ENCODE measurements around the gene LPIN3.
A peak's percentile ranks its signal among the peaks of the same experiment; 100 is the strongest.

LPIN3 gene

GRCh38 chr20:41320976-41321375 lies 19.6 kb upstream of the LPIN3 start:
- DNase-seq (ENCODE audit: low spot score) (no peak), FAIRE-seq (no peak)

DNA sequence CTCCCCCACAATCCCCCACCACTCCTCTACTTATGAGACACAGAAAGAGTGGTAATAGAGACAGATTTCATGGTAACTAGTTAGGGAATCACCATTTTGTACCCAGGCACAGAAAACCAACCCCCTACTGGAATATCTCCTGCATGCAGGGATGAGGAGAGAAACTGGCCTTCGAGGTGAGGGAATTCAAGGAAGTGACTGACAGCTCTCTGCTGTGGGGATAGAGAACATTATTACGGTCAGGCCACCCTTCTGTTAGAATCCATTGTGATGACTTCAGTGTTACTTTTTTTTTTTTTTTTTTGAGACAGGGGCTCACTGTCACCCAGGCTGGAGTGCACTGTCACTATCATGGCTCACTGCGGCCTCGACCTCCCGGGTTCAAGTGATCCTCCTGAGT lies 13.4 kb upstream of the LPIN3 start:
- no peak for DNase-seq (ENCODE audit: low spot score)
- FAIRE-seq, result no peak

DNA sequence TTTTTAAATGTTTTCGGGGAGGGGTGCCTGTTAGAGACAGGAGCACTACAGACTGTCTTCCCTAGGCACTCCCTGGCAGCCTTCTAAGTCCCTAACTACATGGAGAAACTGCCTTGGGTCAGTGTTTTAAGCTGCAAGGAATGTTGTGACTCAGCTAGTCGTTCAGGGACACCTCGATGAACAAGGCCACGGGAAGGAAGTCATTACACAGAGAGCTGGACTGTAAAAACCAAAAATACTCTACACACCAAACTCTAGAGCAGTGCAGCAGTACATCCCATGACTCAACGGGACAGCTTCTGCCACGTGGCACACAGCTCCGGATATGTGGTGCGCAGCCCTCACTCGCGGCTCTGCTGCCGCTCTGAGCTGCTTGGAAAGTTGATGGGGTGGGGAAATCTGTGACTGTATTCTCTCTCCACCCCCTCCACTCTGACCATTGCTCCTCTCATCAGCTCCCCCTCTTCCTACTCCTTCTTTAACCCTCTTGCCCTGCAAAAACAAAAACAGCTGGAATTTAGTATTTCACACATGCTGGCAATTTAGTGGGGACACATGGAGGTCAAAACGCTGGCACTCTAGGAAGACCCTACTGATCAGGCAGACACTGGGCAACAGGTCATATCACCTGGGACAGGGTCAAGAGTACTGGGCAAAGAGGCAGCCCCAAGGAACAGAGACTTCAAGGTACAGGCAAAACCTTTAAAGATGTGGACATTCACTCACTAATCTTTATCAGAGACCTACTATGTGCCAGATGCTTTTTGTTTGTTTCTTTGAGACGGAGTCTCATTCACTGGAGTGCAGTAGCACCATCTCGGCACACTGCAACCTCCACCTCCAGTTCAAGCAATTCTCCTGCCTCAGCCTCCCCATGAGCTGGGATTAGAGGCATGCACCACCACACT lies 10.9 kb upstream of the LPIN3 start:
- FAIRE-seq (peak; percentile 74), DNase-seq (ENCODE audit: low spot score) (peak; percentile 91)

- no peak for FAIRE-seq
Measured at GRCh38 chr20:41330343-41330720, 10.3 kb upstream of the LPIN3 start.

DNA sequence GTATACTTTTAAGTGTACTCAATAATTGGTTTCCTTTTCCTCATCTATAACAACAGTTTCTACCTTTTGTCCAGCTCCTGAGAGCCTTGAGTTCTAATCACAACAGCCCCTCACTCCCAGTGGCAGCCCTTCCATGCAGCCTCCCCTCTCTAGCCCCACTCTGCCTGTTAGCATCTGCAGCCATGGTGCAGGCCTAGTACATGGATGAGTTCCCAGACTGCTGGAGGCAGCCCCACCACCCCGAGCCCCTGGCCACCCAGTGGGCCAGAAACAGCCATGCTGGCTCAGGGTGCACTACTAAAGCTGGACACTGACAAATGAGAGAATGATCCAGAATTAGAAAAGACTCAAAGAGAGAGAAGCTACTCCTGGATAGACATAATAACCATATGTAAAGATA lies 9.7 kb upstream of the LPIN3 start:
- DNase-seq (ENCODE audit: low spot score) (no peak), FAIRE-seq (no peak)

More at GRCh38 chr20:41330343-41330720, 10.3 kb upstream of the LPIN3 start:
- no peak for DNase-seq (ENCODE audit: low spot score)

DNA sequence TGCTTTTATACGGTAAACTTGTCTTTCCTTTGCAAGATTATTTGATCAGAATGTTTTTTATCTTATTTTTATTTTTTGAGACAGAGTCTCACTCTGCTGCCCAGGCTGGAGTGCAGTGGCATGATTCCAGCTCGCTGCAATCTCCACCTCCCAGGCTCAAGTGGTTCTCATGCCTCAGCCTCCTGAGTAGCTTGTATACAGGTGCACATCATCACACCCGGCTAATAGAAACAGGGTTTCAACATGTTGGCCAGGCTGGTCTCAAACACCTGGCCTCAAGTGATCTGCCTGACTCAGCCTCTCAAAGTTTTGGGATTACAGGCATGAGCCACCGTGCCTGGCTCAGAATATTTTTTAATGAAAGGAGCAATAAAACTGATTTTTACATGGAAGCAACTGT lies 8.9 kb upstream of the LPIN3 start:
- no peak for DNase-seq (ENCODE audit: low spot score)
- FAIRE-seq, result no peak

- DNase-seq (ENCODE audit: low spot score) (no peak), FAIRE-seq (no peak)
Measured at GRCh38 chr20:41334036-41334435, 6.6 kb upstream of the LPIN3 start.

- no peak for DNase-seq (ENCODE audit: low spot score)
Measured at GRCh38 chr20:41334443-41335421, 5.9 kb upstream of the LPIN3 start.

GRCh38 chr20:41335591-41335990 lies 5.0 kb upstream of the LPIN3 start:
- FAIRE-seq, result no peak
- DNase-seq (ENCODE audit: low spot score), result no peak

More at GRCh38 chr20:41334443-41335421, 5.9 kb upstream of the LPIN3 start:
- FAIRE-seq, result no peak

GRCh38 chr20:41336711-41337492 lies 3.7 kb upstream of the LPIN3 start:
- DNase-seq (ENCODE audit: low spot score), result no peak
- no peak for FAIRE-seq

DNA sequence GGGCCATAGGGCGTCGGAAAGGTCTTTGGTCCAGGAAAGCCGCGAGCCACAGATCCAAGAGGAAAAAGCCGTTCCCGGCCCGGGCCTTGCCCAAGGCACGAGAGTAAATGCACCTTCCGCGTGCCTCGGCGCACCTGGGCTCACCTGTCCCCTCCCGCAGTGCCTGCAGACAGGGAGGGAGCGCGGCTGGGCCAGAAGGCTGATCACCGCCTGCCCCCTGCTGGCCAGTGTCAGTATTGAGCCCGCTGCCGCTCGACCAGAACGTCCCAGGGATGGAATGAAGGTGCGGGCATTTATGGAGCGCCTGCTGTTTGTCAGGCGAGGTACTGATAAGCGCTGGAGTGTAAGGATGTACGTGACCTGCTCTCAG lies 679 bp upstream of the LPIN3 start:
- peak; percentile 90 for DNase-seq (ENCODE audit: low spot score)
- peak; percentile 35 for FAIRE-seq

DNA sequence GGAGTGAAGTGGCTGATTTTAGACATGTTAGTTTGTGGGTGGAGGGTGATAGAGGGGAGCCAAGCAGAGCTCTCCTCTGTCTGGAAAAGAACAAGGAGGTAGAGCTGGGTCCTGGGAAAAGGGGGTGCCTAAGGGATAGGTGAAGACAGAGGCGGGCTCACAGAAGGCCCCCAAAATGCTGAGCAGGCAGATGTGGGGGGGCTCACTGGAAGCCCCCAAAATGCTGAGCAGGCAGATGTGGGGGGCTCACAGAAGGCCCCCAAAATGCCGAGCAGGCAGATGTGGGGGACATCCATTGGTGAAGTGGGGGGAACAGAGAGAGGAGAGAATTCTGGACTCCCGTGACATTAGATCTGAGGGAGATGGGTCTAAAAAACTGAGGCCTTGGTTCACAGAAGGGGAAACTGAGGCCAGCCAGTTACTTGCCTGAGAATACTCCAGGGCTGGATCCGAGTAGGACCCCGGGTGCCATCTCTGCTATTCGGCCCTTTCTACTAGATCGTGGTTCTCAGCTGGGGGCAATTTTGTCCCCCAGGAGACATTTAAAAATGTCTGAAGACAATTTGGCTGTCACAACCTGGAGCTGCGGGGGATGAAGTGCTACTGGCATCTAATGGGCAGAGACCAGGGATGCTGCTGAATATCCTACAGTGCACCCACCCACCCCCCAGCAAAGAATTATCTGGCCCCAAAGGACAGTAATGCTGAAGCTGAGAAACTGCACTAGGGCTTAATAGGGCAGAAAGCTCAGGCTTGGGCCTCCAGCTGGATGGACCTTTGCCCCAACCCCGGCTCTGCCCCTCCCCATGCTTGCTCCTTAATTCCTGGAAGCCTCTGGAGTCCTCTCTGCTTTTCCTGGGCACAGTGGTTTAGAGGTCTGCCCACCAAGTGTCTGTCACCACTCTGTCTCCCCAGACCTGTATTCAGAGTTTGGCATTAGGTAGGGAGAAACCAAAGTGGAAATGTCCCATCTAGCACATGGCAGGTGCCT lies 2.1 kb downstream of the LPIN3 start:
- FAIRE-seq, result no peak
- no peak for DNase-seq (ENCODE audit: low spot score)

DNA sequence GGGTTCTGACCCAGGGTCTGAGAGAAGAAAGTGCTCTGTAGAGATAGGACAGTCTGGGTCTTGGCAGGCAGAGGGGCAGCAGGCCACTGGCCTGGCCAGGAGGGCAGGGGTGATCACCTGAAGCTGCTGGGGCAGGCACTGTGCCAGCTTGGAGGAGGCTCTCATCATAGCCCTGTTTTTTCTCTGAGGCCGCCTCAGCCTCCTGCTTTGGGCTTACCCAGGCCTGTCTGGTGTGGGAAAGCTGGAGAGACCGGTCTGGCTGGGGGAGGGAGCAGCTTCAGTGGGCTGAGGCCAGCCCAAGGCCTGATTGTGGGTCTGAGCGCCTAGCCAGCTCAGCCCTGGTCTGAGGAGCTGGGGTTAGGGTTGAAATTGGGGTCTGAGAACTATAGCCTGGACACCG lies 3.9 kb downstream of the LPIN3 start:
- FAIRE-seq, result no peak

DNA sequence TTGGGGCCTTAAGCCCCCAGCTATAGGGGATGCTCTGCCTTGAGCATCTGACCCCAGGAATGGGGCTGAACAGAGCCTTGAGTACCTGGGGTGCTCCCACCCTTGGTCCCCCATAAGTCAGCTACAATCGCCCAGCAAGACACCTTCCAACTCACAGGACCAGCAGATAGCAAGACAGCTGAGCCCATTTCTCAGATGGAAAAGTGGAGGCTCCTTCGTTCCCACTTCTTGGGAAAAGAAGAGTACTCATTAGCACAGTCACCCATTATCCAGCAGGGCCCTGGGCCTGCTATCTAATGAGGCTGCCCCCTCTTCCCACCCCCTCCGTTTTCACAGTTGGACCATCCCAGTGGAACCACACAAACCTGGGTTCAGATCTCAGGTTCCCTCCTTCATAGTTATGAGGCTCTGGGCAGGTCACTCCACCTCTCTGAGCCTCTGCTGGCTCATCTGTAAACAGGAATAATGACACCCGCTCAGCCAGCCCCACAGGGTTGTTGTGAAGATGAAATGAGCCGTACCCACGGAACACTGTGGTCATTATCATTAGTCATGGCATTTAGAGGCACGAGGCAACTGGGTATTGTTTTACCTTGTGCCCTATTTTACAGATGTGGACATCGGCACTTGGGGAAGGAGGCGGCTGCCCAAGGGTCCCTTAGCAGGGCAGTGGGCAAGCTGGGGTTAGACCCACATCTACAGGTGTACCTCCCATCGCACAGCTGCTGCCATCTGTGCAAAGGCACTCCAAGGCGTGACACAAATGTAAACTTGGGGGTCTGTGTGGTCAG lies 4.5 kb downstream of the LPIN3 start:
- FAIRE-seq, result no peak
- no peak for DNase-seq (ENCODE audit: low spot score)

More for the DNA sequence above, 3.9 kb downstream of the LPIN3 start:
- no peak for DNase-seq (ENCODE audit: low spot score)

GRCh38 chr20:41345729-41346067 lies 5.1 kb downstream of the LPIN3 start:
- FAIRE-seq, result no peak

GRCh38 chr20:41347523-41348429 lies 7.2 kb downstream of the LPIN3 start:
- no peak for DNase-seq (ENCODE audit: low spot score)
- no peak for FAIRE-seq

More at GRCh38 chr20:41345729-41346067, 5.1 kb downstream of the LPIN3 start:
- DNase-seq (ENCODE audit: low spot score), result no peak

GRCh38 chr20:41348430-41349172 lies 8.0 kb downstream of the LPIN3 start:
- FAIRE-seq (no peak), DNase-seq (ENCODE audit: low spot score) (no peak)

- no peak for DNase-seq (ENCODE audit: low spot score)
- FAIRE-seq, result no peak
Measured at GRCh38 chr20:41349266-41349665, 8.6 kb downstream of the LPIN3 start.
